ENCODE results near the gene PTPRE. TPM values are rescaled to one million over a fixed set of nuclear protein-coding genes. Genes with fewer than 3 reads are reported as not detected.

Gene PTPRE
- total and polyA plus RNA-seq, 7 donors = 0.48 to 4.5 (median 2.7) TPM

GRCh38 chr10:127979045-127979444 is 72.1 kb downstream of the PTPRE start:
- intact Hi-C loops (cut with DNase I) = no loop called here
- peaks cover 8% of the 10 kb centered on the region for H3K9me3 ChIP-seq
- 39 to 68% (median 43%) methylated on average over 5 of the region's 5 CpGs for WGBS, 3 donors
- H3K27ac ChIP-seq = no peak overlapping the region
- no peak overlapping the region for H3K4me3 ChIP-seq
- no peak for TF ChIP-seq CTCF (IDR thresholded peaks at IDR 0.05)
- peaks cover 0 to 7% (median 0%) of the 10 kb centered on the region in 3 donors for H3K27me3 ChIP-seq (ENCODE audit: insufficient read depth in 3 of 3, low read length in 2 of 3)
- H3K4me1 ChIP-seq = no peaks in the 10 kb centered on the region
- DNase-seq (no peak), ATAC-seq (no peak)
- no peaks in the 10 kb centered on the region for H3K36me3 ChIP-seq (ENCODE audit: insufficient read depth in 1 of 2, low read depth in 1 of 2)

- no peak overlapping the region for H3K4me3 ChIP-seq
- H3K36me3 ChIP-seq (ENCODE audit: insufficient read depth in 1 of 2, low read depth in 1 of 2) = no peaks in the 10 kb centered on the region
- ATAC-seq (no peak), DNase-seq (no peak)
- intact Hi-C loops (cut with DNase I) = no loop called here
- H3K9me3 ChIP-seq = peaks cover 8% of the 10 kb centered on the region
- H3K27me3 ChIP-seq (ENCODE audit: insufficient read depth in 3 of 3, low read length in 2 of 3) = peaks cover 0 to 7% (median 0%) of the 10 kb centered on the region in 3 donors
- TF ChIP-seq CTCF (IDR thresholded peaks at IDR 0.05) = no peak
- no peak overlapping the region for H3K27ac ChIP-seq
- WGBS, 3 donors = 95 to 98% (median 96%) methylated on average over 2 of the region's 2 CpGs
- no peaks in the 10 kb centered on the region for H3K4me1 ChIP-seq
Observed at GRCh38 chr10:127979566-127979965, 72.7 kb downstream of the PTPRE start.

GRCh38 chr10:127980898-127981297 is 74.0 kb downstream of the PTPRE start:
- no peak for DNase-seq
- intact Hi-C loops (cut with DNase I) = no loop called here
- Histone ChIP-seq H3K27ac (no peak overlapping the region), H3K4me1 (no peaks in the 10 kb centered on the region), H3K9me3 (peaks cover 8% of the 10 kb centered on the region), H3K27me3 (ENCODE audit: insufficient read depth in 3 of 3, low read length in 2 of 3) (no peaks in the 10 kb centered on the region), H3K36me3 (ENCODE audit: insufficient read depth in 1 of 2, low read depth in 1 of 2) (no peaks in the 10 kb centered on the region), H3K4me3 (no peak overlapping the region)
- 94 to 96% (median 95%) methylated on average over 4 of the region's 4 CpGs for WGBS, 3 donors
- no peak for ATAC-seq
- TF ChIP-seq CTCF (IDR thresholded peaks at IDR 0.05) = no peak

GRCh38 chr10:127982601-127983000 is 75.7 kb downstream of the PTPRE start:
- TF ChIP-seq CTCF (IDR thresholded peaks at IDR 0.05) = no peak
- H3K27ac ChIP-seq = no peak overlapping the region
- 51 to 69% (median 53%) methylated on average over 10 of the region's 10 CpGs for WGBS, 3 donors

More at GRCh38 chr10:127982601-127983000, 75.7 kb downstream of the PTPRE start:
- Histone ChIP-seq H3K4me1 (no peaks in the 10 kb centered on the region), H3K36me3 (ENCODE audit: insufficient read depth in 1 of 2, low read depth in 1 of 2) (no peaks in the 10 kb centered on the region), H3K27me3 (ENCODE audit: insufficient read depth in 3 of 3, low read length in 2 of 3) (no peaks in the 10 kb centered on the region), H3K9me3 (peaks cover 8% of the 10 kb centered on the region), H3K4me3 (no peak overlapping the region)
- intact Hi-C loops (cut with DNase I) = no loop called here
- ATAC-seq (no peak), DNase-seq (no peak)
